Inflammatory macrophage treated with lipopolysaccharide for 4 hours (primary cell): Measurements from ENCODE around the gene CD209.
A peak's percentile ranks its signal among the peaks of the same experiment; 100 is the strongest.
"Not testable (repeated sequence)": the region's sequence is repeated elsewhere in the genome, so short reads cannot be mapped to it uniquely, and the experiment has no call there.

Source experiments
- DNase-seq: peaks from one replicate; pipeline ENCODE4 v3.0.0-alpha.2; 2020

The CD209 gene

DNA sequence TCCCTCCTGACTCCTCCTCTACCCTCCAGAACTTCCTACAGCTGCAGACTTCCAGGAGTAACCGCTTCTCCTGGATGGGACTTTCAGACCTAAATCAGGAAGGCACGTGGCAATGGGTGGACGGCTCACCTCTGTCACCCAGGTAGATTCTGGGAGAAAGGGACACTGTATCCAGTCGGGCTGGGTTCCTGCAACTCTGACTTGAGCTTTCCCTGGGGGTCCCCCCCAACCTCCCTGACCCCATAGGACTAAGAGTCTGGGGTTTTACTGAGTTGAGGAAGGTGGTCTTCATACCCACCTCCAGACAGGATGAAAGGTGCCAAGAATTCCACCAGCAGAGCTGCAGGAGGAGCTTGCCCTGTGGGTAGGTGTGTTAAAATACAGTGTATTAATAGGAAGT lies 20.2 kb upstream of the CD209 start:
- DNase-seq, result no peak

DNA sequence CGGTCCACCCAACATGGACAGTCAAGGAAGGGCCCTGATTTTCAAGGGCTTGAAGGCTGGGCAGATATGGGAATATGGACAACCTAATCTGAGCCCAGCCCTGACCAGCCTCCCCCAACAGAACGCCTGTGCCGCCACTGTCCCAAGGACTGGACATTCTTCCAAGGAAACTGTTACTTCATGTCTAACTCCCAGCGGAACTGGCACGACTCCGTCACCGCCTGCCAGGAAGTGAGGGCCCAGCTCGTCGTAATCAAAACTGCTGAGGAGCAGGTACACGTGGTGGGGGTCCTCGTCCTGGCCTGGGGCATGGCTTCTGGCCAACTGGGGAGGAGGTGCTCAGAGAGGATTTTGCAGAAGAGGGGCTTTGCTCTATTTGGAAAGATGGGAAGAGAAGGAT lies 19.2 kb upstream of the CD209 start:
- no peak for DNase-seq

DNA sequence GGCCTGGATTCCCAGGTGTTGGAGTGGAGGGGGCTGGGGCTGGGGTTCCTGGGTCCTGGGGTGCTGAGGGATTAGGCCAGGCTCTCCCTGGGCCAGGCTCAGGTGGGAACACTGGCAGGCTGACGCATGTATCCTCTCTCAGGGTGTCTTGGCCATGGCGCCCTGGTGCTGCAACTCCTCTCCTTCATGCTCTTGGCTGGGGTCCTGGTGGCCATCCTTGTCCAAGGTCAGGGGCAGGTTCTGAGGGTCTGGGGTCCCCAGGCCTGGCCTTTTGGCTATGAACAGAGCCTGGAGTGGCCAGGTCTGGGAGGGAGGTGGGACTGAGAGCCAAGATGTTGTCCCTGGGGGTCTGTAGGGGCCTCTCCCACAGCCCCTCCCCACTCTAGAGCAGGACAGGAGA lies 17.7 kb upstream of the CD209 start:
- DNase-seq, result not testable (repeated sequence)

DNA sequence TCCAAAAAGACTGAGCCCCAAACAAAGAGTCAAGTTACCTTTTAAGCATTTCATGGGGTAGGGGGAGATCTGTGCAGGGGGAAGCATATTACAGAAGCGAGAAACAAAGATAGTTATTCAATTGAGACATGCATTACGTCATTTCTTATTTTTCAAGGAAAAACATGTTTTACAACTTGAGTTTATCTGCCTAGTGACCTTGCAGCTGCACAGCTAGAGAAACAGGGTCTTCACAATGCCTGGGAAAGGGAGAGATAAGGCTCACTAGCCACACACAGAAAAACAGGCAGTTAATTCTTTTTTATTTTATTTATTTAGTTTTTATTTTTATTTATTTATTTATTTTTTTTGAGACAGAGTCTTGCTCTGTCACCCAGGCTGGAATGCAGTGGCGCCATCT lies 16.8 kb upstream of the CD209 start:
- not testable (repeated sequence) for DNase-seq

DNA sequence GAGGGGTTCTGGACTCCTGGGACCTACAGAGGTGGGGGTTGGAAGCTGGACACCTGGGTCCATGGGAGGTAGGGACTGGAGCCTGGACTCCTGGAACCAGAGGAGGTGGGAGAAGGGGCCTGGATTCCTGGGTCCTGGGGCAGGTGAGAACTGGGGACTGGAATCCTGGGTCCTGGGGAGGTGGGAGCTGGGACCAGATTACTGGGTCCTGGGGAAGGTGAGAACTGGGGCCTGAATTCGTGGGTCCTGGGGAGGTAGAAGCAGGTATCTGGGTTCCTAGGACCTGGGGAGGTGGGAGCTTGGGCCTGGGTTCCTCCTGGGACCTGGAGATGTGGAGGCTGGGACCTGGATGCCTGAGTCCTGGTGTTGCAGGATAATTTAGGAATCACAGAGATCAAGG lies 16.4 kb upstream of the CD209 start:
- no peak for DNase-seq

DNA sequence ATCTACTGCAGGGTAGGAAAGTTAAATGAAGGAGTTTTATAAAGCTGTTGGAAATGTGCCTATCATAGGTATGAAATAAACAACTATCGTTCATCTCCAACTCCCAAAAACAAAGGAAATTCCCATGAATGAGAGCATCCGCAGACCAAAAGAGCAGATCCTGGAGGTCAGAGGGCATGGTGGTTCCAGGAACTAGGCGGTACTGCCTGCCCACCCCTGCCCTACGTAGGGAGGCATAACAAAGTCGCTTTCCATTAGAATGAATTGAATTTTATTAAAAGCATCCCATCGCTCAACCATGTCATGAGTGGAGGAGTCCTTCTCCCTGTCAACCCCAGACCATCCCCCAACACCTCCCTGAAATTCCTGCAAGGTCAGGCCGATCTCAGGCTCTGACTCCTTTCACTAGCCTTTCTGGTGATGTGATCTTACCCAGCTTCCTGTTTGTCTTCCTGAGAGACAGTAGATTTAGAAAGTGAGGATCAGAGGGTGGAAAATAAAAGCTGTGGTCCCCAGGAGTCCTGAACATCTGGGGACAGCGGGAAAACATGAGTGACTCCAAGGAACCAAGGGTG lies 15.5 kb upstream of the CD209 start, which contains the start of gene CLEC4M:
Gene CLEC4M (plus strand): TSS at position 525 of the 575 bp plus-strand sequence. CDS start 24 bp downstream, at position 549.
- no peak for DNase-seq

DNA sequence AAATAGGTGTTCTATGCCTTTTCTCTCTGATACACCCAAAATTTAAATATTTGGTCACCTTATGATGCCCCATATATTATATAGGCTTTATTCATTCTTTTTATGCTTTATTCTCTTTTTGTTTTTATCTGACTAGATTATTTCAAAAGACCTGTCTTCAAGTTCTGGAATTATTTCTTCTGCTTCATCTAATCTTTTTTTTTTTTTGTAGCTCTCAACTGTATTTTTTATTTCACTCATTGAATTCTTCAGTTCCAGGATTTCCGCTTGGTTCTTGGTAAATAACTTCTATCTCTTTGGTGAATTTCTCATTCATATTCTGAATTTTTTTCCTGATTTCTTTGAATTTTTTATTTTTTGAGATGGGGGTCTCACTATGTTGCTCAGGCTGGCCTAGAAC lies 11.8 kb upstream of the CD209 start:
- DNase-seq, result no peak

DNA sequence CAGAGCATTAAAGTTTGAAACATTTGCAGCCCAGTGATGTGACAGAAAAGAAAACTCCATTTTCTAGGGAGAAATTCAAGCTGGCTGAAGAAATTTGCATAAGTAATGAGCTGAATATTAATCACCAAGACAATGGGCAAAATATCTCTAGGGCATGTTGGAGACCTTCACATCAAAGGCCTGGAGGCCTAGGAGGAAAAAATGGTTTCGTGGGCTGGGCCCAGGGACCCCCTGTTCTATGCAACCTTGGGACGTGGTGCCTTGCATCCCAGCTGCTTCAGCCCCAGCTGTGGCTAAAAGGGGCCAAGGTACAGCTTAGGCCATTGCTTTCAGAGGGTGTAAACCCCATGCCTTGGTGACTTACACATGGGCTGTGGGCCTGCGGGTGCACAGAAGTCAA lies 10.0 kb upstream of the CD209 start:
- no peak for DNase-seq

DNA sequence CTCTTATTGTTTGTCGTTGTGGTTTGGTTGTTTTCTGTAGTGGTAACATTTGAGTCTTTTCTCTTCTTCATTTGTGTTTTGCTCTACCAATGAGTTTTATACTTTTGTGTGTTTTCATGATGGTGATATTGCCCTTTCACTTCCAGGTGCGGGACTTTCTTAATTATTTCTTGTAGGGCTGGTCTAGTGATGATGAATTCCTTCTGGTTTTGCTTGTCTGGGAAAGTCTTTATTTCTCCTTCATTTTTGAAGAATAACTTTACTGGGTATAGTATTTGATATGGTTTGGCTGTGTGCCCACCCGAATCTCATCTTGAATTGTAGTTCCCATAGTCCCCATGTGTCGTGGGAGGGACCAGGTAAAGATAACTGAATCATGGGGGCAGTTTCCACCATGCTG lies 8.9 kb upstream of the CD209 start:
- DNase-seq, result no peak

DNA sequence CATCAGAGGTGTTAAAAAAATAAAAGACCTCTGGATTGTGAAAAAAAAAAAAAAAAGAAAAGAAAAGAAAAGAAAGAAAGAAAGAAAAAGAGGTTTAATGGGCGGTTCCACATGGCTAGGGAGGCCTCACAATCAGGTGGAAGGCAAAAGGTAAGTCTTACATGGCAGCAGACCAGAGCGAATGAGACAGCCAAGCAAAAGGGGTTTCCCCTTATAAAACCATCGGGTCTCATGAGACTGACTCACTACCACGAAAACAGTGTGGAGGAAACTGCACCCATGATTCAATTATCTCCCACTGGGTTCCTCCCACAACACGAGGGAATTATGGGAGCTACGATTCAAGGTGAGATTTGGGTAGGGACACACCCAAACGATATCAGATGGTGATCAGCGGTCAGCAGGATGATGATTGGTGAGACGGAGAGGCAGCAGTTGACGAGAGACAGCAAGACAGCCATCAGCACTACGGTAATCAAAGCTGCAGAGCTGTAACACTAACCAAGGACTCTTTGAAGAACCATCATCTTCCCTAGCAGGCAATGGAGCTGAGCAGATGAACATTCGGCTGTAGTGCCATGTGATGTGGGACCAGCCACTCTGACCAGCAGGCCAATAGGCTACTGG lies 3.9 kb upstream of the CD209 start:
- DNase-seq, result peak; percentile 90

DNA sequence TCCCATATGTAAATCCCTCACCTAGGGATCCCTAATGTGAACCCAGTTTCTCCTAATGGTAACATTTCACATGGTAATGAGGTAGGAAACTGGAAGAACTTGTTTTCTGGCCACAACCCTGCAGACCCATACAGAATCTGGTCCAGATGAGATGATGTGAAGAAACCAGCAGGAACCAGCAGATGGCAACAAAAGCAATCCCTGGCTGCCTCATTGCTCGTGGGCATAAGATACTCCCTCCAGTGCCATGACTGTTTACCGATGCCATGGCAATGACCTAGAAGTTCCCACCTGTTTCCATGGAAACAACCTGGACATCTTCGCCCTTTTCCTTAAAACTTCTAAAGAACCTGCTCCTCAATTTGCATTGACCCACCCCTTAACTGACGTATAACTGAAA lies 1.4 kb upstream of the CD209 start:
- DNase-seq, result no peak

DNA sequence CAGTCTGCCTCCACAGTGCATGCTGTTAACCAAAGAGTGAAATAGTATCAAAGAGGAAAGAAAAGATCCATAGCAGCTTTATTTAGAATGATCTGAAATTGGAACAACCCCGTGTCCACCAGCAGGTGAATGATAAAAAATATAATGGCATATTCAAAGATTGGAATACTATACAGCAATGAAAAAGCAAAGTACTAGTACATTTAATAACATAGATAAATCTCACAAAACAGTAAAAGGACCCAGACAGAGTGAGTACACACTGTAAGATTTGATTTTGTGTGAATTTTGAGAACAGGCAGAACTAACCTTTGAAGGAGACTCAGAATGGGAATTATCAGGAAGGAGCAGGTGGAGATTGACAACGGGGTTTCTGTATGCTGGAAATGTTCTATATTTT lies 837 bp upstream of the CD209 start:
- no peak for DNase-seq

DNA sequence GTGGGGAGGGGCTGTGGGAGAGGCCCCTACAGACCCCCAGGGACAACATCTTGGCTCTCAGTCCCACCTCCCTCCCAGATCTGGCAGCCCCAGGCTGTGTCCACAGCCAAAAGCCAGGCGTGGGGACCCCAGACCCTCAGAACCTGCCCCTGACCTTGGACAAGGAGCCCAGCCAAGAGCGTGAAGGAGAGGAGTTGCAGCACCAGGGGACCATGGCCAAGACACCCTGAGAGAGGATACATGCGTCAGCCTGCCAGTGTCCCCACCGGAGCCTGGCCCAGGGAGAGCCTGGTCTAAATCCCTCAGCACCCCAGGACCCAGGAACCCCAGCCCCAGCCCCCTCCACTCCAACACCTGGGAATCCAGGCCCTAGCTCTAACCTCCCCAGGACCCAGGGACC lies 1.0 kb downstream of the CD209 start:
- DNase-seq, result not testable (repeated sequence)

DNA sequence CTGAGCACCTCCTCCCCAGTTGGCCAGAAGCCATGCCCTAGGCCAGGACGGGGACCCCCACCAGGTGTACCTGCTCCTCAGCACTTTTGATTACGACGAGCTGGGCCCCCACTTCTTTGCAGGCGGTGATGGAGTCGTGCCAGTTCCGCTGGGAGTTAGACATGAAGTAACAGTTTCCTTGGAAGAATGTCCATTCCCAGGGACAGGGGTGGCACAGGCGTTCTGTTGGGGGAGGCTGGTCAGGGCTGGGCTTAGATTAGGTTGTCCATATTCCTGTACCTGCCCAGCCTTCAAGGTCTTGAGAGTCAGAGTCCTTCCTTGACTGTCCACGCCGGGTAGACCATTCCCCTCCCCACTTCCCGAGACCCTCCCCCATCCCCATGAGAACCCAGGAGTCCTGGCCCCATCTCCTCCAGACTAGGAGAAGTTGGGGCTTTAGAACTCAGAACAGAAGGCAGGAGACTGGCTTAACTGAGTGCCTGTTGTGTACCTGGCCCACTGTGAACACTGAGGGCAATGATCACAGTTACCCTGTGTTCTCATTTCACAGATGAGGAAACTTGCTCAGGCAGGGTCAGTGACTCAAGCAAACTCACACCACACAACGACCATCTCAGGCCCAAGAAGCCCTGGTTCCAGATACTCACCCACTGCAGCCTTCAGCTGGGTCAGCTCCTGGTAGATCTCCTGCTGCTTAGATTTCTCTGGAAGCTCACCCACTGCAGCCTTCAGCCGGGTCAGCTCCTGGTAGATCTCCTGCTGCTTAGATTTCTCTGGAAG lies 2.3 kb downstream of the CD209 start:
- DNase-seq, result peak; percentile 37

DNA sequence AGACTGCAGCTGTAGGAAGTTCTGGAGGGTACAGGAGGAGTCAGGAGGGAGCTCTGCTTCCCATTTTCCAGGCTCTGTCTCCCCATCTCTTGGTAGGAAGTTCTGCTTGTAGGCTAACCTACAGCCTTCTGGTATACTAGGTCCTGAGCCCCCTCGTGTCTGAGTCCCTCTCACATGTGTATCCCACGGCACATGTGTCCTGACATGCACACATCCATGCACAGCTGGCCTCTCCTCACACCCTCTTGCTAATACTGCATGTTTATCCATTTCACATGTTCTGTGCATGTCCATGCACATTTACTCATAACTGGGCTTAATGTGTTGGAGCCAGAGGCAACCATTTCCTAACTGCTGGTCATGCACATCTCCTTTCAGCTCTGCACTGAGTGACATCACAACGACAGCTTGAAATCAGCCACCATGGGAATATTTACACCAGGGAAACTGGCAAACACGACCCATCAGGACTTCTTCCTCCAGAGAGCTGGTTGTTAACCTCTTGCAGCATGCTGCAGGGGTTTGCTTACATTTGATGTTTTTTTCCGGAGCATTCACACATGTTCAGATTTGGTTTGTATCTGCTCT lies 3.0 kb downstream of the CD209 start:
- DNase-seq, result peak; percentile 37

DNA sequence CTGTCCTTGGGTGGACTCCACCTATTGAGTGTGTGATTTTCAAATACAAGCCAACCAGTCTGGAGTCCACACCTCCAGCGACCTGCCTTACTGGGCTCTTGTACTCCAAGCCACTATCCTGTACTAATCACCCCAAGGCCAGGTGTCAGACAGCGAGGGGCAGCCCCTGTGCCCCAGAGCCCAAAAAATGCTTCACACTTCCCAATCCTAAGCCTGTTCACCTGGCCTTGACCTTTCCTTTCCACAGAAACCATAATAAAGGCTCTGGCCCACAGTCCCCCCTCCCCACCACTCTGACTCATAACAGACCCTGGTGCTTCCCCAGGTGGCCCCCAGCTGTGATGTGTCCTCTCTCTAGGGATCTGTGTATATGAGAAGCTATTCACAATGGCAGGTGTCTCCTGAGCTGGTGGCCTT lies 3.9 kb downstream of the CD209 start:
- no peak for DNase-seq

DNA sequence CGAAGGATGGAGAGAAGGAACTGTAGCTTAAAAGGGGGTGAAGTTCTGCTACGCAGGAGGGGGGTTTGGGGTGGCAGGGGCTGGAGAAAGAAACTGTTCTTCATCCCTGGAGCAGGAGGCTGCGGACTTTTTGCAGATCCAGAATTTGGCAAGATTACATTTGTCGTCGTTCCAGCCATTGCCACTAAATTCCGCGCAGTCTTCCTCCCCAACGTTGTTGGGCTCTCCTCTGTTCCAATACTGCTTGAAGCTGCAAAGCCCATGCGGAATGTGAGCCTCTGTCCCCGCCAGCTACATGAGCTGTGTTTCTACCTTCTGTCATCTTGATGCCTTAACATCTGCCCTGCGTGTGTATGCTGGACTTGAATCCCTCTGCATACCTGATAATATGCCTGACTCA lies 4.3 kb downstream of the CD209 start:
- DNase-seq, result no peak

DNA sequence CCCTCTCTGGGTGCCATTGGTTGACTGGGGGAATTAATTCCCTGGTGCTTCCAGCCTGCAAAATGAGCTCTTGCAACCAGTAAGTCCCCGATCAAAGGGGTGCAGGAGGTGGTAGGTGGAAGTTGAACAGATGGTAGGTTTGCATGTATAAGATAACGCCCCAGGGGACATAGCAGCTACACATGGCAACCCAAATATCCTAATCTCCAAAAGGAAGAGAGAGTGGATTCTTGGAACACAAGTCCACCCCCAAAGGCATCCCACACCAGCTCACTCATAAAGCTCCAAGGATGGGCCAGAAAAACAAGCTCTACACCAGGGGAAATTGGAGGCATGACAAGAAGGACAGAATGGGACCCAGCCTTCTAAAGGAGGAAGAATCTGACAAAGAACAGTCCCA lies 4.8 kb downstream of the CD209 start:
- DNase-seq, result no peak

DNA sequence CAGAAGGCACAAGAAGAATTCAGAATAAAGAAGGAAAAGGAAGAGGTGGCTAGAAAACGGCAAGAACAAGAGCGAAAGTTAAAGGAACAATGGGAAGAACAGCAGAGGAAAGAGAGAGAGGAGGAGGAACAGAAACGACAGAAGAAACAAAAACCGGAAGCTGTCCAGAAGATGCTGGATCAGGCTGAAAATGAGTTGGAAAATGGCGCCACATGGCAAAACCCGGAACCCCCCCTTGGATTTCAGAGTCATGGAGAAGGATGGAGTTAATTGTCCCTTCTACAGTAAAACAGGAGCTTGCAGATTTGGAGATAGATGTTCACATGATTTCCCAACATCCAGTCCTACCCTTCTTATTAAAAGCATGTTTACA lies 6.7 kb downstream of the CD209 start:
- peak; percentile 58 for DNase-seq

DNA sequence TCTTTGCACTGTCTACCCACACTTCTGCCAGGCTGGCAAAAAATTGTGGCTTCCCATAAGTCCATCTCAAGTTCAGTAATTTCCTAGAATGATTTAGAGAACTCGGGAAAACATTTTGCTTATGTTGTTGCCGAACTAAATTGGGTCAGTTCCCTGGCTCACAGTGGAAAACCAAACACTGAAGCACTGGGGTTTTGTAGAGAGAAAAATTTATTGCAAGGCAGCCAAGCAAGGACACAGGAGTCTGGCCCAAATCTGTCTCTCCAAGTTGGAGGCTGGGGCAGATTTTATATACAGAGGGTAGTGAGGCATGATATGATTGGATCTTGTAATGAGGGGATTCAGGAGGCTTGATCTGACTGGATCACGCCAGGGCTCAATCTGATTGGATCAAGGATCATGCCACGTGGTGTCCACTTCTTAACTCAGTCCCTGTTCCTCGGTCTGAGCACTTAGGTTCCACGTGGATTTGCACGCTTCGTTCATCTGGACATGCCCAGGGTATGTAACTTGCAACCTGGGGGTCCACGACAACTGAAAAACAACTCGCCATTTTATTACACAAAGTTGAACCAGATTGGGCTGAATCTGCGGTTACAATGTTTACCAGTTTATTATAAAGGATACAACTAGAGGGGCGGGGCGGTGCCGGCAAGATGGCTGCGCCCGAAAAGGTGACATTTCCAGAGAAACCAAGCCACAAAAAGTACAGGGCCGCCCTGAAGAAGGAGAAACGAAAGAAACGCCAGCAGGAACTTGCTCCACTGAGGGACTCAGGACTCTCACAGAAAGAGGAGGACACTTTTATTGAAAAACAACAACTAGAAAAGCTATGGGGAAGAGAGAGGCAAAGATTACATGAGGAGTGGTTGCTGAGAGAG lies 7.3 kb downstream of the CD209 start:
- peak; percentile 45 for DNase-seq

DNA sequence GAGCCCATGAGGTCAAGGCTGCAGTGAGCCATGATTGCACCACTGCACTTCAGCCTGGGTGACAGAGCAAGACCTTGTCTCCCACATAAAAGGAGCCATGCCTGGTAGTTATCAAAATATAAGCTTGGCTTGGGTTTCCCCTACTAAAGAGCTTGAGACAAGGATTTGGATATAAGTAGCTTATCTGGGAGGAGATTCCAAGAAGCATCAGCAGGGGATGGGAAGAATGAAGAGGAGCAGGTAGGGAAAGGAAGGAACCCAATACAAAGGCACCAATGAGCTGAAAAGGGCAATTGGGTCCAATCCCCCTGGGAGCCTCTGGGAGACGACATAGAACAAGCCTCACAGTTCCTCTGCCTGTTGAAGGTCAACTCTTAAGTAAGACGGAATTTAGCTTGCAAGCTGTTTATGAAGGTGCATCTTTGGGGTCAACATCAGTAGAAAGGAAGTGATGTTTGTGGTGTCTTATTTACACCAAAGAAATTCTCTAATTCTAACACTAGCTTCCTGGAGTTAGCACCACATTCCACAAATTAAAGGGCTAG lies 8.1 kb downstream of the CD209 start:
- DNase-seq, result no peak

DNA sequence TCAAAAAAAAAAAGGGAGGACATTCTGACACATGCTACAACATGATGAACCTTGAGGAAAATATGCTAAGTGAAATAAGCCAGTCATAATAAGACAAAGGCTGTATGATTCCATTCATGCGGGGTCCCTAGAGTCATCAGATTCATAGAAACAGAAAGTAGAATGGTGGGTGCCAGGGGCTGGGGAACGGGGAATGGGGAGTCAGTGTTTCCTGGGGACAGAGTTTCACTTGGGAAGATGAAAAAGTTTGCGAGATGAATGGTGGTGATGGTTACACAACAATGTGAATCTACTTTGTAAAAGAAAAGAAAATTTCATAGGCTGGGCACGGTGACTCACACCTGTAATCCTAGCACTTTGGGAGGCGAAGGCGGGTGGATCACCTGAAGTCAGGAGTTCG lies 9.3 kb downstream of the CD209 start:
- no peak for DNase-seq

DNA sequence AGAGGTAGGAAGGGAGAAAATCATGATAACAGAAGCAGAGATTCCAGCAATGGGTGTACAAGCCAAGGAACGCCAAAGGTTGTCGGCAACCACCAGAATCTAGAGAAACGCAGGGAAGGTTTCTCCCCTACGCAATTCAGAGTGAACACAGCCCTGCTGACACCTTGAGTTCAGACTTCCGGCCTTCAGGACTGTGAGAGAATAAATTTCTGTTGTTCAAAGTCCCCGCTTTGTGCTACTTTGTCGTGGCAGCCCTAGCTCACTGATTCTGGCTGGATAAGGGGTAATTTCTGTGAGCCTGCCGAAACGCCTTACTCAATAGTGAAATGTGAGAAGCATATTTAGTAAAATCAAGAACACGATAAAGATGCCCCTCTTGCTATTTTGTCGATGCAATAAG lies 10.1 kb downstream of the CD209 start:
- no peak for DNase-seq
